K562 (cell line): Measurements from ENCODE around the gene PRSS38. TPM values are rescaled to one million over a fixed set of nuclear protein-coding genes. Genes with fewer than 3 reads are reported as not detected.

ENCODE experiments used
- ATF1 ChIP-seq, 2 experiments: fragments of 450-650 bp in 1 of 2; IDR thresholded peaks; 2 replicates each; pipeline ENCODE4 v1.6.1; 2016; ENCODE audit warnings: missing compliant biosample characterization in 1 of 2, missing genetic modification characterization in 1 of 2
- BRCA1 ChIP-seq, 2 experiments: fragments of 450-650 bp in 1 of 2; sonication (generic) in 1 of 2; formaldehyde crosslinking in 1 of 2; IDR thresholded peaks; 2 replicates each; pipeline versions ENCODE4 v1.5.0 to v1.6.1; 2017 to 2020; ENCODE audit warnings: mild to moderate bottlenecking in 1 of 2, missing genetic modification reagents in 1 of 2
- CCNT2 ChIP-seq: IDR thresholded peaks from 2 replicates; pipeline ENCODE4 v1.6.1; 2011; ENCODE audit warnings: borderline replicate concordance, low read depth, mild to moderate bottlenecking, moderate library complexity, mixed read lengths, low read length; ENCODE audit not compliant: insufficient read length; ENCODE audit errors: extremely low read depth
- FUS ChIP-seq: fragments of 200-400 bp; formaldehyde crosslinking; optimal IDR thresholded peaks from 2 replicates; pipeline ENCODE3; 2017; ENCODE audit warnings: low read depth, low read length
- GABPB1 ChIP-seq: sonication (generic); formaldehyde crosslinking; IDR thresholded peaks from 2 replicates; pipeline ENCODE4 v1.8.0; 2022; ENCODE audit warnings: mild to moderate bottlenecking, missing genetic modification reagents
- GTF2E2 ChIP-seq: fragments of 200-800 bp; sonication (Bioruptor generic); IDR thresholded peaks from 2 replicates; pipeline ENCODE4 v1.6.1; 2016; ENCODE audit warnings: missing genetic modification characterization, missing compliant biosample characterization
- IRF2 ChIP-seq: sonication (generic); formaldehyde crosslinking; IDR thresholded peaks from 2 replicates; pipeline ENCODE4 v1.8.1; 2022; ENCODE audit warnings: mild to moderate bottlenecking, missing genetic modification reagents
- KDM2B ChIP-seq: fragments of 250-450 bp; sonication (Bioruptor Pico); IDR thresholded peaks from 2 replicates; pipeline ENCODE4 v1.8.0; 2021; ENCODE audit warnings: mild to moderate bottlenecking, moderate library complexity
- MAZ ChIP-seq, 2 experiments: fragments of 450-650 bp in 1 of 2; sonication (generic) in 1 of 2; formaldehyde crosslinking; IDR thresholded peaks in 1 of 2; conservative IDR thresholded peaks in 1 of 2; 2 replicates each; pipeline versions ENCODE4 v1.4.0 to v1.5.0; 2020; ENCODE audit warnings: mild to moderate bottlenecking in 1 of 2, missing genetic modification reagents in 1 of 2
- MED1 ChIP-seq: sonication (generic); formaldehyde crosslinking; IDR thresholded peaks from 2 replicates; pipeline ENCODE4 v1.8.1; 2023; ENCODE audit warnings: missing genetic modification reagents, borderline replicate concordance
- NFIX ChIP-seq: fragments of 250-450 bp; sonication (Bioruptor Pico); IDR thresholded peaks from 2 replicates; pipeline ENCODE4 v1.4.0; 2020; ENCODE audit warnings: low read depth, mild to moderate bottlenecking, moderate library complexity
- PCBP1 ChIP-seq: fragments of 200-400 bp; formaldehyde crosslinking; IDR thresholded peaks from 2 replicates; pipeline ENCODE4 v1.6.1; 2018; ENCODE audit warnings: mild to moderate bottlenecking, low read depth, low read length; ENCODE audit not compliant: poor library complexity, severe bottlenecking
- RBBP5 ChIP-seq: fragments of 200-600 bp; sonication (generic); IDR thresholded peaks from 2 replicates; pipeline ENCODE4 v1.6.1; 2012; ENCODE audit warnings: borderline replicate concordance, mild to moderate bottlenecking, low read length, control low read depth, inconsistent platforms; ENCODE audit not compliant: insufficient read depth, poor library complexity, severe bottlenecking
- SAFB ChIP-seq: fragments of 200-400 bp; formaldehyde crosslinking; IDR thresholded peaks from 2 replicates; pipeline ENCODE4 v1.6.1; 2017; ENCODE audit warnings: low read depth, low read length, borderline replicate concordance
- SP1 ChIP-seq: sonication (generic); formaldehyde crosslinking; IDR thresholded peaks from 2 replicates; pipeline ENCODE4 v1.8.1; 2022; ENCODE audit warnings: mild to moderate bottlenecking, missing genetic modification reagents
- TSC22D4 ChIP-seq: fragments of 450-650 bp; IDR thresholded peaks from 2 replicates; pipeline ENCODE4 v1.6.1; 2016; ENCODE audit warnings: missing genetic modification characterization, missing biosample characterization, control low read depth
- ZBTB7A ChIP-seq: IDR thresholded peaks from 2 replicates; pipeline ENCODE4 v1.6.1; 2011; ENCODE audit warnings: low read depth, mild to moderate bottlenecking, low read length, moderate library complexity, borderline replicate concordance; ENCODE audit not compliant: control insufficient read depth
- ZNF778 ChIP-seq: fragments of 450-650 bp; formaldehyde crosslinking; IDR thresholded peaks from 2 replicates; pipeline ENCODE4 v1.4.0; 2020; ENCODE audit warnings: mild to moderate bottlenecking, moderate library complexity
- polyA plus RNA-seq, 8 experiments: library from polyadenylated mRNA; depleted of rRNA in 4 of 8; stranded (reverse) in 5 of 8; unstranded in 3 of 8; fragments of >200 nt; fragmentation: Nextera tagmentation in 2 of 8; fragmentation: Illumina TruSeq in 1 of 8; extraction: Ambion mirVana in 2 of 8; extraction: Trizol in 1 of 8; gene quantifications; 2 replicates each; pipeline versions ENCODE4 v1.2.1 to v1.2.3, GENCODE V29; 2011 to 2014; ENCODE audit warnings: inconsistent platforms in 1 of 8, missing spikeins in 1 of 8
- total RNA-seq, 7 experiments: library from RNA; depleted of rRNA in 6 of 7; stranded (reverse); fragments of >200 nt in 6 of 7; fragmentation: Illumina TruSeq in 2 of 7; extraction: Trizol in 2 of 7; gene quantifications; 2 replicates each; pipeline versions ENCODE4 v1.2.1 to v1.2.3, GENCODE V29; 2011 to 2021; ENCODE audit warnings: low replicate concordance in 1 of 7
- TF ChIP-seq, protein P1 (sequence below): sonication (generic); formaldehyde crosslinking; IDR thresholded peaks from 2 replicates; pipeline ENCODE4 v1.9.0; 2022; ENCODE audit warnings: mild to moderate bottlenecking, missing genetic modification reagents
- TF ChIP-seq, protein P2 (sequence below), 2 experiments: fragments of 450-650 bp; conservative IDR thresholded peaks; 2 replicates each; pipeline ENCODE4 v1.6.1; 2017; ENCODE audit warnings: mild to moderate bottlenecking in 2 of 2, moderate library complexity in 2 of 2
- TF ChIP-seq, protein P3 (sequence below): fragments of 450-650 bp; IDR thresholded peaks from 2 replicates; pipeline ENCODE4 v1.6.1; 2018; ENCODE audit not compliant: partially characterized antibody

The PRSS38 gene
- total and polyA plus RNA-seq, 9 of the 15 experiments (the other 6 are each of a cell fraction or from before 2014, with no cell fraction given), result 0.09 to 0.14 TPM; not detected in 7

DNA sequence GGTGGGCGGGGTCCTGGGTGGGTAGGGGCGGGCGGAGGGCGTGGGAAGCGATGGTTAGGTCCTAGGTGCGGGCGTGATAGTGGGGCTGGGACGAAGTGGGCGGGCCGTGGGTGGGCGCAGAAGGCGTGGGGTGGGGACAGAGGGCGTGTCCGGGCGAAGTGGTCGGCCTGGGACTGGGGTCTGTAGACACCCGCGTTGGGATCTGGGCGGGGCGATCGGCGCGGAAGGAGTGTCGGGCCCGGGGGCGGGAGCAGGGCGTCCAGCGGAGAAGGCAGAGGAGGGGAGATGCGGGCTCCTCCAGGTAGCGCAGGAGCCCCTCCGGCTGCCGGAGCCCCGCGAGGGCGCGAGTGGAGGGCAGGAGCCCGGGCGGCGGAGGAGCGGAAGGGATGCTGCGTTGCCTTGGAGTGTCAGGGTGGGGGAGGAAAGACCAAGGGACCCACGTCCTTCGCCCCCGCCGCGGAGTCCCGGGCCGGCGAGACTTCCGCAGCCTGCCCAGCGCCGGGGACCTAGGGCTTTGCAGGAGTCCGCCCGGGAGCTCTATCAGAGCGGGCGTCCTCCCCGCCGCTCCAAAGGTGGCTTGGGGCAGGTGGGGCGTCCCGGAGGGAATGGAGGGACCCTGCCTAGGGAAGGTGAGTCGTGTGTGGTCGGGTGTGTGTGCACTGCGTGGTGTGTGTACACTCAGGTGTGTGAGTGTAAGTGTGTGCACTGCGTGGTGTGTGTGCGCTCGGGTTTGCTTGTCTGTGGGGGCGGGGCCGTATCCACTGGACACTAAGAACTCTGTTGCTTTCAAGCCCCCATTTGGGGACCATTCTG lies 27.0 kb upstream of the PRSS38 start (continued):
- no peak for TF ChIP-seq ZNF778 (CRISPR knock-in tag)
- TF ChIP-seq CCNT2, result peak; percentile 41
- TF ChIP-seq, protein P1, sequence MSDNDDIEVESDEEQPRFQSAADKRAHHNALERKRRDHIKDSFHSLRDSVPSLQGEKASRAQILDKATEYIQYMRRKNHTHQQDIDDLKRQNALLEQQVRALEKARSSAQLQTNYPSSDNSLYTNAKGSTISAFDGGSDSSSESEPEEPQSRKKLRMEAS (CRISPR knock-in tag), result 0 out of 2 replicates have a peak, but pooled peaks have one; percentile 28
- TF ChIP-seq FUS, result no peak
- TF ChIP-seq PCBP1, result peak; percentile 88
- TF ChIP-seq, protein P2, sequence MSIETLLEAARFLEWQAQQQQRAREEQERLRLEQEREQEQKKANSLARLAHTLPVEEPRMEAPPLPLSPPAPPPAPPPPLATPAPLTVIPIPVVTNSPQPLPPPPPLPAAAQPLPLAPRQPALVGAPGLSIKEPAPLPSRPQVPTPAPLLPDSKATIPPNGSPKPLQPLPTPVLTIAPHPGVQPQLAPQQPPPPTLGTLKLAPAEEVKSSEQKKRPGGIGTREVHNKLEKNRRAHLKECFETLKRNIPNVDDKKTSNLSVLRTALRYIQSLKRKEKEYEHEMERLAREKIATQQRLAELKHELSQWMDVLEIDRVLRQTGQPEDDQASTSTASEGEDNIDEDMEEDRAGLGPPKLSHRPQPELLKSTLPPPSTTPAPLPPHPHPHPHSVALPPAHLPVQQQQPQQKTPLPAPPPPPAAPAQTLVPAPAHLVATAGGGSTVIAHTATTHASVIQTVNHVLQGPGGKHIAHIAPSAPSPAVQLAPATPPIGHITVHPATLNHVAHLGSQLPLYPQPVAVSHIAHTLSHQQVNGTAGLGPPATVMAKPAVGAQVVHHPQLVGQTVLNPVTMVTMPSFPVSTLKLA (conservative IDR thresholded peaks at IDR 0.05), result no peak
- TF ChIP-seq GTF2E2 (tag), result no peak
- no peak for TF ChIP-seq IRF2
- no peak for TF ChIP-seq RBBP5
- TF ChIP-seq, protein P3, sequence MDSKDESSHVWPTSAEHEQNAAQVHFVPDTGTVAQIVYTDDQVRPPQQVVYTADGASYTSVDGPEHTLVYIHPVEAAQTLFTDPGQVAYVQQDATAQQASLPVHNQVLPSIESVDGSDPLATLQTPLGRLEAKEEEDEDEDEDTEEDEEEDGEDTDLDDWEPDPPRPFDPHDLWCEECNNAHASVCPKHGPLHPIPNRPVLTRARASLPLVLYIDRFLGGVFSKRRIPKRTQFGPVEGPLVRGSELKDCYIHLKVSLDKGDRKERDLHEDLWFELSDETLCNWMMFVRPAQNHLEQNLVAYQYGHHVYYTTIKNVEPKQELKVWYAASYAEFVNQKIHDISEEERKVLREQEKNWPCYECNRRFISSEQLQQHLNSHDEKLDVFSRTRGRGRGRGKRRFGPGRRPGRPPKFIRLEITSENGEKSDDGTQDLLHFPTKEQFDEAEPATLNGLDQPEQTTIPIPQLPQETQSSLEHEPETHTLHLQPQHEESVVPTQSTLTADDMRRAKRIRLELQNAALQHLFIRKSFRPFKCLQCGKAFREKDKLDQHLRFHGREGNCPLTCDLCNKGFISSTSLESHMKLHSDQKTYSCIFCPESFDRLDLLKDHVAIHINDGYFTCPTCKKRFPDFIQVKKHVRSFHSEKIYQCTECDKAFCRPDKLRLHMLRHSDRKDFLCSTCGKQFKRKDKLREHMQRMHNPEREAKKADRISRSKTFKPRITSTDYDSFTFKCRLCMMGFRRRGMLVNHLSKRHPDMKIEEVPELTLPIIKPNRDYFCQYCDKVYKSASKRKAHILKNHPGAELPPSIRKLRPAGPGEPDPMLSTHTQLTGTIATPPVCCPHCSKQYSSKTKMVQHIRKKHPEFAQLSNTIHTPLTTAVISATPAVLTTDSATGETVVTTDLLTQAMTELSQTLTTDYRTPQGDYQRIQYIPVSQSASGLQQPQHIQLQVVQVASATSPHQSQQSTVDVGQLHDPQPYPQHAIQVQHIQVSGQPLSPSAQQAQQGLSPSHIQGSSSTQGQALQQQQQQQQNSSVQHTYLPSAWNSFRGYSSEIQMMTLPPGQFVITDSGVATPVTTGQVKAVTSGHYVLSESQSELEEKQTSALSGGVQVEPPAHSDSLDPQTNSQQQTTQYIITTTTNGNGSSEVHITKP, result peak; percentile 48
- no peak for TF ChIP-seq NFIX (CRISPR knock-in tag)
- 0 out of 2 replicates have a peak, but pooled peaks have one; percentile 42 for TF ChIP-seq SAFB
- peak; percentile 53; the same call in 1 of the 2 replicates for TF ChIP-seq GABPB1 (CRISPR knock-in tag)
- TF ChIP-seq MAZ (CRISPR knock-in tag; conservative IDR thresholded peaks at IDR 0.05 in 1 of 2, IDR thresholded peaks at IDR 0.05 in 1 of 2), result peak; percentile 46 to 49; a peak in 3 of 4 replicates
- peak; percentile 81 for TF ChIP-seq ZBTB7A
- no peak for TF ChIP-seq BRCA1 (IDR thresholded peaks at IDR 0.05)
- TF ChIP-seq BRCA1 (CRISPR knock-in tag; IDR thresholded peaks at IDR 0.05), result 0 out of 2 replicates have a peak, but pooled peaks have one; percentile 55
- TF ChIP-seq KDM2B, result peak; percentile 97
- no peak for TF ChIP-seq TSC22D4 (tag)
- TF ChIP-seq SP1 (CRISPR knock-in tag), result peak; percentile 94
- no peak for TF ChIP-seq MED1 (CRISPR knock-in tag)
- no peak for TF ChIP-seq ATF1 (CRISPR knock-in tag; IDR thresholded peaks at IDR 0.05)
- TF ChIP-seq ATF1 (tag; IDR thresholded peaks at IDR 0.05), result peak; percentile 23; the same call in 1 of the 2 replicates
